Measurements from ENCODE around the gene NCAM1.

DNA sequence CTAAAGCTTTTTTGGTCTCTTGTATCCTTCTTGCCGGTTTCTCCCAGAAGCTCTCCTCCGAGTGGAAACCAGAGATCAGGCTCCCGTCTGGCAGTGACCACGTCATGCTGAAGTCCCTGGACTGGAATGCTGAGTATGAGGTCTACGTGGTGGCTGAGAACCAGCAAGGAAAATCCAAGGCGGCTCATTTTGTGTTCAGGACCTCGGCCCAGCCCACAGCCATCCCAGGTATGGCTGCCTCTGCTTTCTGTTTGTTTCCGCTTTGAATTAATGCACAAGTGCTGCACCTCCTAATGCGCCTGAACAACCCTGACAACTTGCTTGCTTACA, 298.8 kb downstream of the NCAM1 start:
- TF ChIP-seq POLR2A (IDR thresholded peaks at IDR 0.05), result no peak
- TF ChIP-seq, protein P1, sequence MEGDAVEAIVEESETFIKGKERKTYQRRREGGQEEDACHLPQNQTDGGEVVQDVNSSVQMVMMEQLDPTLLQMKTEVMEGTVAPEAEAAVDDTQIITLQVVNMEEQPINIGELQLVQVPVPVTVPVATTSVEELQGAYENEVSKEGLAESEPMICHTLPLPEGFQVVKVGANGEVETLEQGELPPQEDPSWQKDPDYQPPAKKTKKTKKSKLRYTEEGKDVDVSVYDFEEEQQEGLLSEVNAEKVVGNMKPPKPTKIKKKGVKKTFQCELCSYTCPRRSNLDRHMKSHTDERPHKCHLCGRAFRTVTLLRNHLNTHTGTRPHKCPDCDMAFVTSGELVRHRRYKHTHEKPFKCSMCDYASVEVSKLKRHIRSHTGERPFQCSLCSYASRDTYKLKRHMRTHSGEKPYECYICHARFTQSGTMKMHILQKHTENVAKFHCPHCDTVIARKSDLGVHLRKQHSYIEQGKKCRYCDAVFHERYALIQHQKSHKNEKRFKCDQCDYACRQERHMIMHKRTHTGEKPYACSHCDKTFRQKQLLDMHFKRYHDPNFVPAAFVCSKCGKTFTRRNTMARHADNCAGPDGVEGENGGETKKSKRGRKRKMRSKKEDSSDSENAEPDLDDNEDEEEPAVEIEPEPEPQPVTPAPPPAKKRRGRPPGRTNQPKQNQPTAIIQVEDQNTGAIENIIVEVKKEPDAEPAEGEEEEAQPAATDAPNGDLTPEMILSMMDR (IDR thresholded peaks at IDR 0.05), result no peak

All from right lobe of liver (tissue), 4 donors.